AG09309 (cell line): Measurements from ENCODE around the gene TRIM44.

Experiments used
- DNase-seq: peaks from one replicate; pipeline ENCODE4 v3.0.0-alpha.2; 2010; ENCODE audit warnings: low read depth
- H3K4me3 ChIP-seq: 2 replicates; pipeline ENCODE4 v1.5.1; 2011; ENCODE audit warnings: mild to moderate bottlenecking, low read depth, low read length, moderate library complexity; ENCODE audit not compliant: control insufficient read depth
- CTCF ChIP-seq: IDR thresholded peaks from 2 replicates; pipeline ENCODE4 v1.5.1; 2011; ENCODE audit warnings: mild to moderate bottlenecking, low read depth, low read length, inconsistent platforms; ENCODE audit not compliant: insufficient read depth, control insufficient read depth; ENCODE audit errors: missing control alignments

TRIM44 gene

GRCh38 chr11:35723493-35723892 lies 60.9 kb downstream of the TRIM44 start:
- no peak overlapping the region for H3K4me3 ChIP-seq
- TF ChIP-seq CTCF, result no peak
- DNase-seq, result no peak

GRCh38 chr11:35723913-35724312 lies 61.3 kb downstream of the TRIM44 start:
- no peak for DNase-seq
- no peak for TF ChIP-seq CTCF

GRCh38 chr11:35725885-35726284 lies 63.3 kb downstream of the TRIM44 start:
- no peak for DNase-seq
- H3K4me3 ChIP-seq, result no peak overlapping the region
- TF ChIP-seq CTCF, result no peak

More at GRCh38 chr11:35723913-35724312, 61.3 kb downstream of the TRIM44 start:
- no peak overlapping the region for H3K4me3 ChIP-seq

GRCh38 chr11:35727140-35727539 lies 64.6 kb downstream of the TRIM44 start:
- no peak overlapping the region for H3K4me3 ChIP-seq
- no peak for DNase-seq
- TF ChIP-seq CTCF, result no peak

GRCh38 chr11:35730254-35730653 lies 67.7 kb downstream of the TRIM44 start:
- no peak for DNase-seq
- TF ChIP-seq CTCF, result no peak
- H3K4me3 ChIP-seq, result no peak overlapping the region

- no peak for TF ChIP-seq CTCF
- DNase-seq, result no peak
- no peak overlapping the region for H3K4me3 ChIP-seq
These were observed 72.3 kb downstream of the TRIM44 start for GRCh38 chr11:35734669-35735410.
